GM13977 (cell line): ENCODE measurements around the gene IFT122.
A peak's percentile ranks its signal among the peaks of the same experiment; 100 is the strongest.
"Not testable (repeated sequence)": the region's sequence is repeated elsewhere in the genome, so short reads cannot be mapped to it uniquely, and the experiment has no call there.

Source experiments
- DNase-seq: peaks from one replicate; pipeline ENCODE4 v3.0.0; 2012; ENCODE audit warnings: low spot score
- CTCF ChIP-seq: IDR thresholded peaks from 2 replicates; pipeline ENCODE4 v1.5.1; 2012; ENCODE audit warnings: mild to moderate bottlenecking, control low read depth; ENCODE audit not compliant: insufficient read depth; ENCODE audit errors: extremely low read depth, missing control alignments
- in situ Hi-C: fragments of 300-500 bp; cut with MboI; formaldehyde crosslinking; loops from one replicate; pipeline ENCODE4 v1.12.0; 2022; ENCODE audit warnings: low sequenced_read_pairs, low pct_unique_long_range_greater_than_20kb, mixed read lengths, inconsistent platforms; ENCODE audit not compliant: unreplicated experiment

The IFT122 gene

GRCh38 chr3:129475863-129476262, 35.8 kb downstream of the IFT122 start:
- TF ChIP-seq CTCF, result no peak
- in situ Hi-C loops, result no loop called here
- DNase-seq, result no peak

- no peak for TF ChIP-seq CTCF
- DNase-seq, result no peak
- in situ Hi-C loops, result no loop called here
These were observed 36.6 kb downstream of the IFT122 start for GRCh38 chr3:129476586-129476985.

- DNase-seq, in situ Hi-C loops: not testable (repeated sequence)
These were observed 41.3 kb downstream of the IFT122 start for GRCh38 chr3:129481225-129481765.

- DNase-seq, result no peak
- in situ Hi-C loops, result no loop called here
- no peak for TF ChIP-seq CTCF
These were observed 41.8 kb downstream of the IFT122 start for GRCh38 chr3:129481766-129482332.

- no peak for DNase-seq
- in situ Hi-C loops, result no loop called here
- peak; percentile 24 for TF ChIP-seq CTCF
These were observed 42.7 kb downstream of the IFT122 start for GRCh38 chr3:129482721-129483120.

- DNase-seq, result no peak
- in situ Hi-C loops, result no loop called here
- TF ChIP-seq CTCF, result no peak
These were observed 43.8 kb downstream of the IFT122 start for GRCh38 chr3:129483870-129484269.

- in situ Hi-C loops, DNase-seq: not testable (repeated sequence)
These were observed 45.1 kb downstream of the IFT122 start for GRCh38 chr3:129485146-129485545.
